H9 (cell line): Measurements from ENCODE around the gene ZNF837. TPM values are rescaled to one million over a fixed set of nuclear protein-coding genes. Genes with fewer than 3 reads are reported as not detected.
A peak's percentile ranks its signal among the peaks of the same experiment; 100 is the strongest.
"Not testable (repeated sequence)": the region's sequence is repeated elsewhere in the genome, so short reads cannot be mapped to it uniquely, and the experiment has no call there.

Experiments
- DNase-seq: peaks from one replicate; pipeline ENCODE4 v3.0.0-alpha.2; 2017
- H2AFZ ChIP-seq: one replicate; pipeline ENCODE4 v1.6.1; 2013; ENCODE audit warnings: mild to moderate bottlenecking, low read length, control low read depth, moderate library complexity
- H2AK5ac ChIP-seq: 2 replicates; pipeline ENCODE4 v1.6.1; 2013; ENCODE audit warnings: low read length, control low read depth, mixed read lengths; ENCODE audit not compliant: insufficient read length
- H2BK120ac ChIP-seq: one replicate; pipeline ENCODE4 v1.6.1; 2013; ENCODE audit warnings: low read depth, mild to moderate bottlenecking, low read length, control low read depth, inconsistent platforms; ENCODE audit not compliant: poor library complexity, severe bottlenecking
- H2BK12ac ChIP-seq: 2 replicates; pipeline ENCODE4 v1.6.1; 2013; ENCODE audit warnings: low read length, control low read depth, mixed read lengths, low read depth; ENCODE audit not compliant: insufficient read length
- H2BK15ac ChIP-seq: 2 replicates; pipeline ENCODE4 v1.6.1; 2013; ENCODE audit warnings: low read depth, low read length, control low read depth
- H2BK20ac ChIP-seq: one replicate; pipeline ENCODE4 v1.6.1; 2013; ENCODE audit warnings: low read depth, mild to moderate bottlenecking, low read length, control low read depth, inconsistent platforms; ENCODE audit not compliant: poor library complexity, severe bottlenecking
- H2BK5ac ChIP-seq: 2 replicates; pipeline ENCODE4 v1.6.1; 2013; ENCODE audit warnings: low read length, control low read depth, mixed read lengths; ENCODE audit not compliant: insufficient read length
- H3K14ac ChIP-seq: 2 replicates; pipeline ENCODE4 v1.6.1; 2013; ENCODE audit warnings: low read length, control low read depth; ENCODE audit not compliant: insufficient read depth
- H3K18ac ChIP-seq: 2 replicates; pipeline ENCODE4 v1.6.1; 2013; ENCODE audit warnings: low read depth, mild to moderate bottlenecking, mixed read lengths, low read length, control low read depth; ENCODE audit not compliant: insufficient read length
- H3K23ac ChIP-seq: 2 replicates; pipeline ENCODE4 v1.6.1; 2013; ENCODE audit warnings: low read length, control low read depth, mixed read lengths, low read depth; ENCODE audit not compliant: insufficient read length
- H3K23me2 ChIP-seq: 2 replicates; pipeline ENCODE4 v1.6.1; 2013; ENCODE audit warnings: low read depth, mild to moderate bottlenecking, mixed read lengths, low read length, control low read depth; ENCODE audit not compliant: insufficient read length, poor library complexity, severe bottlenecking
- H3K27ac ChIP-seq: 2 replicates; pipeline ENCODE4 v1.5.1; 2013; ENCODE audit warnings: low read length, control low read depth, mixed read lengths, low read depth; ENCODE audit not compliant: insufficient read length
- H3K27me3 ChIP-seq: 2 replicates; pipeline ENCODE4 v1.6.1; 2013; ENCODE audit warnings: low read length, control low read depth, inconsistent platforms; ENCODE audit not compliant: insufficient read depth
- H3K4ac ChIP-seq: 2 replicates; pipeline ENCODE4 v1.6.1; 2013; ENCODE audit warnings: low read depth, mild to moderate bottlenecking, control low read depth, inconsistent platforms, low read length, moderate library complexity
- H3K4me1 ChIP-seq: 2 replicates; pipeline ENCODE4 v1.6.1; 2013; ENCODE audit warnings: low read length, control low read depth, inconsistent platforms; ENCODE audit not compliant: insufficient read depth
- H3K4me2 ChIP-seq: 2 replicates; pipeline ENCODE4 v1.6.1; 2013; ENCODE audit warnings: low read length, control low read depth, mixed read lengths; ENCODE audit not compliant: insufficient read length, insufficient read depth
- H3K56ac ChIP-seq: 2 replicates; pipeline ENCODE4 v1.6.1; 2013; ENCODE audit warnings: low read depth, mild to moderate bottlenecking, mixed read lengths, low read length, control low read depth; ENCODE audit not compliant: insufficient read length
- H3K79me1 ChIP-seq: 2 replicates; pipeline ENCODE4 v1.6.1; 2013; ENCODE audit warnings: low read depth, mild to moderate bottlenecking, moderate library complexity, low read length, control low read depth, inconsistent platforms; ENCODE audit not compliant: insufficient read depth, poor library complexity, severe bottlenecking
- H3K79me2 ChIP-seq: 2 replicates; pipeline ENCODE4 v1.6.1; 2013; ENCODE audit warnings: low read length, control low read depth, inconsistent platforms; ENCODE audit not compliant: insufficient read depth
- H3K9ac ChIP-seq: 2 replicates; pipeline ENCODE4 v1.6.1; 2013; ENCODE audit warnings: low read length, control low read depth, mixed read lengths; ENCODE audit not compliant: insufficient read length; ENCODE audit errors: extremely low read depth
- H3K9me3 ChIP-seq: one replicate; pipeline ENCODE4 v1.6.1; 2013; ENCODE audit warnings: low read depth, low read length, inconsistent platforms; ENCODE audit not compliant: control insufficient read depth
- H3T11ph ChIP-seq: one replicate; pipeline ENCODE4 v1.6.1; 2013; ENCODE audit warnings: mild to moderate bottlenecking, low read length, control low read depth, inconsistent platforms
- H4K20me1 ChIP-seq: one replicate; pipeline ENCODE4 v1.6.1; 2013; ENCODE audit not compliant: control insufficient read depth, insufficient read length, insufficient read depth
- H4K5ac ChIP-seq: 2 replicates; pipeline ENCODE4 v1.6.1; 2013; ENCODE audit warnings: low read depth, mild to moderate bottlenecking, mixed read lengths, low read length, control low read depth; ENCODE audit not compliant: insufficient read length
- H4K8ac ChIP-seq: replicated peaks from 2 replicates; pipeline ENCODE4 v1.6.1; 2013; ENCODE audit warnings: low read length, control low read depth, mixed read lengths, low read depth; ENCODE audit not compliant: insufficient read length
- H4K91ac ChIP-seq: 2 replicates; pipeline ENCODE4 v1.6.1; 2013; ENCODE audit warnings: low read depth, mild to moderate bottlenecking, moderate library complexity, mixed read lengths, low read length, control low read depth; ENCODE audit not compliant: insufficient read length
- H3K27ac Mint-ChIP-seq, 3 experiments: 2 replicates in 2 of 3; 3 replicates in 1 of 3; pipeline ENCODE4 v1.8.0; 2020 to 2021; ENCODE audit warnings: mixed read lengths in 3 of 3, mild to moderate bottlenecking in 1 of 3, moderate library complexity in 1 of 3
- H3K27me3 Mint-ChIP-seq: 2 replicates; pipeline ENCODE4 v1.8.0; 2021; ENCODE audit warnings: low read depth, mild to moderate bottlenecking, moderate library complexity, mixed read lengths
- H3K36me3 Mint-ChIP-seq, 3 experiments: 2 replicates in 2 of 3; 3 replicates in 1 of 3; pipeline ENCODE4 v1.8.0; 2020 to 2021; ENCODE audit warnings: low read depth in 3 of 3, mixed read lengths in 3 of 3; ENCODE audit not compliant: insufficient read depth in 1 of 3
- H3K4me1 Mint-ChIP-seq, 2 experiments: 2 replicates each; pipeline ENCODE4 v1.8.0; 2020; ENCODE audit warnings: mixed read lengths in 2 of 2
- H3K4me3 Mint-ChIP-seq, 2 experiments: 2 replicates in 1 of 2; 3 replicates in 1 of 2; pipeline ENCODE4 v1.8.0; 2020 to 2021; ENCODE audit warnings: mild to moderate bottlenecking in 2 of 2, mixed read lengths in 2 of 2, moderate library complexity in 1 of 2
- H3K9me3 Mint-ChIP-seq, 2 experiments: 2 replicates in 1 of 2; 3 replicates in 1 of 2; pipeline ENCODE4 v1.8.0; 2020; ENCODE audit warnings: mild to moderate bottlenecking in 2 of 2, mixed read lengths in 2 of 2, moderate library complexity in 1 of 2
- CTCF ChIP-seq: fragments of 200-600 bp; sonication (generic); conservative IDR thresholded peaks from 3 replicates; pipeline ENCODE4 v1.8.0; 2021; ENCODE audit warnings: antibody characterized with exemption, mild to moderate bottlenecking
- whole genome bisulfite sequencing: extraction: QIAGEN DNeasy Blood & Tissue Kit; methylation state at CpG from one replicate; pipeline ENCODE4 v1.1.7; 2013; ENCODE audit warnings: missing lambda C conversion rate, low lambda C conversion rate, mixed read lengths; ENCODE audit not compliant: insufficient read length; ENCODE audit errors: extremely low coverage; 5-methylcytosine and 5-hydroxymethylcytosine counted together
- total RNA-seq: library from RNA; stranded (reverse); gene quantifications from 2 replicates; pipeline ENCODE4 v1.2.1, GENCODE V29; 2021

ZNF837 gene
- total RNA-seq, 1 experiment from 2014 or later: 3.4 TPM

GRCh38 chr19:58349590-58349989, 31.2 kb downstream of the ZNF837 start:
- Histone ChIP-seq H2BK12ac (no peak overlapping the region), H3K14ac (no peak overlapping the region), H4K91ac (no peak overlapping the region), H3K4ac (no peak overlapping the region), H3T11ph (no peak overlapping the region), H3K23ac (no peak overlapping the region), H3K27me3 (no peaks in the 10 kb centered on the region), H2BK20ac (no peak overlapping the region), H3K9ac (no peak overlapping the region), H3K79me2 (no peaks in the 10 kb centered on the region), H2BK120ac (no peak overlapping the region), H3K9me3 (no peaks in the 10 kb centered on the region), H2AK5ac (no peak overlapping the region), H2AFZ (no peak overlapping the region), H3K4me2 (no peak overlapping the region), H4K5ac (no peak overlapping the region), H4K8ac (no peak overlapping the region), H3K56ac (no peak overlapping the region), H2BK15ac (no peak overlapping the region), H3K18ac (no peak overlapping the region), H2BK5ac (no peak overlapping the region), H3K79me1 (no peaks in the 10 kb centered on the region), H3K27ac (no peak overlapping the region), H3K23me2 (peaks cover 6% of the 10 kb centered on the region), H4K20me1 (no peaks in the 10 kb centered on the region), H3K4me1 (no peaks in the 10 kb centered on the region)
- no peaks in the 10 kb centered on the region for H3K9me3 Mint-ChIP-seq
- H3K4me3 Mint-ChIP-seq: no peak overlapping the region; a peak in 1 of 5 replicates
- peak overlapping the region in 1 of 3 experiments; percentile 17; a peak in 1 of 7 replicates for H3K27ac Mint-ChIP-seq
- no peak for TF ChIP-seq CTCF
- H3K27me3 Mint-ChIP-seq: peaks cover 8% of the 10 kb centered on the region
- no peak for DNase-seq
- no CpG with 5 or more reads among the region's 8 CpGs for WGBS
- H3K4me1 Mint-ChIP-seq: peaks cover 0 to 6% of the 10 kb centered on the region in 2 experiments; a peak in 2 of 4 replicates
- H3K36me3 Mint-ChIP-seq: peaks cover 0 to 6% (median 2%) of the 10 kb centered on the region in 3 experiments; a peak in 4 of 7 replicates

- not testable (repeated sequence) for H3K9me3 ChIP-seq, H3K36me3 Mint-ChIP-seq, H4K20me1 ChIP-seq, H3K27ac Mint-ChIP-seq, H3K23ac ChIP-seq, H3K79me1 ChIP-seq, H3K27me3 ChIP-seq, H3K14ac ChIP-seq, H3K79me2 ChIP-seq, H4K8ac ChIP-seq, H2AFZ ChIP-seq, H4K91ac ChIP-seq, H3K23me2 ChIP-seq, H3K56ac ChIP-seq, H3K4me1 ChIP-seq, H2BK12ac ChIP-seq, H2BK5ac ChIP-seq, H3K27me3 Mint-ChIP-seq, H2BK15ac ChIP-seq, DNase-seq, H3T11ph ChIP-seq, H4K5ac ChIP-seq, H2AK5ac ChIP-seq, H3K4ac ChIP-seq, H2BK20ac ChIP-seq, H3K27ac ChIP-seq, H2BK120ac ChIP-seq, H3K18ac ChIP-seq, H3K9me3 Mint-ChIP-seq, H3K4me1 Mint-ChIP-seq
- Histone ChIP-seq H3K9ac (peak overlapping the region; percentile 46), H3K4me2 (peak overlapping the region; percentile 54)
- WGBS: no CpG with 5 or more reads among the region's 12 CpGs
- peak overlapping the region; percentile 89 to 97 for H3K4me3 Mint-ChIP-seq
Observed at GRCh38 chr19:58348080-58348479, 32.8 kb downstream of the ZNF837 start.
